HUDEP-2 (cell line): ENCODE data around the gene CFAP68.

Experiments used
- DNase-seq, 76 experiments: peaks; one replicate each; lab custom pipeline; 2025; ENCODE audit not compliant: unreplicated experiment in 76 of 76; lab: John Stamatoyannopoulos, UW

The CFAP68 gene, protein sequence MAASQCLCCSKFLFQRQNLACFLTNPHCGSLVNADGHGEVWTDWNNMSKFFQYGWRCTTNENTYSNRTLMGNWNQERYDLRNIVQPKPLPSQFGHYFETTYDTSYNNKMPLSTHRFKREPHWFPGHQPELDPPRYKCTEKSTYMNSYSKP

DNA sequence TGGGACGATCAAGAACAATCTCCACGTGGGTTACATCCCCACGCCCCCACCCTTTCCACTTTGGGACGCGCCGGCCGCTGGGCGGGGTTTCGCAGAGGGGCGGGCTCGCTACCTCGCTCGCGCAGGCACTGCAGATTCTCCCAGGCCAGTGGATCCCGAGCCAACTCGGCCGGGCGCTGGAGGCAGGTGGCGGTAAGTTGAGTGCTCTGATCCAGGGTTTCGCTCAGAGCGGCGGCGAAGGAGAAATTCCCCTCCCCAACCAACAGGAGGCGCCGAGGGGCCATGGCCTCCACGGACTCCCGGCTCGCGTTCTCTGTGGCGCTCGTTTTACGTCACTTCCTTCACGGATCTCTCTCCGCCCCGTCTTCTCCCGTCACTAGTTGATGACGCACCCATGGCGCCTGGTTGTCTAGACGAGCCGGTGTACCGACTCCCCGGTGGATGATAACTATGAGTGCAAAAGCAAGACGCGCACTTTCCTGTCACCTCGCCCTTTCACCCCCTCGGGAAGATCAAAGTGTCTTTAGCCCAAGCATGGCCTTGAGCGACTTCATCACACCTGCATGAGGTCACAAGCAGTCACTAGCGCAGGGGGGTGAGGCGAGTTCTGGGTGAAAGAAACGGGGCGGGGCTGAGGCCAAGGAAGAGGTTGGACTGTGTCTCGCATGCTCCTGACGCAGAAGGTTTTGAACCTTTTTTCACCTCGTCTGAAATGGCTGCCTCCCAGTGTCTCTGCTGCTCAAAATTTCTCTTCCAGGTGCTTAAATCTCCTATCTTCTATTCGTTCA lies at the start of gene CFAP68, which contains the start of gene FDXACB1:
Gene CFAP68, plus strand, starts transcription at position 693 of the 788 bp plus-strand sequence. Its CDS starts 20 bp downstream, at position 713.
Gene FDXACB1, minus strand, starts transcription at position 317 of the 788 bp plus-strand sequence. Its CDS starts 33 bp downstream, at position 284.
- peak in 75 of 76 experiments; percentile 53 to 99 (median 92) for DNase-seq

DNA sequence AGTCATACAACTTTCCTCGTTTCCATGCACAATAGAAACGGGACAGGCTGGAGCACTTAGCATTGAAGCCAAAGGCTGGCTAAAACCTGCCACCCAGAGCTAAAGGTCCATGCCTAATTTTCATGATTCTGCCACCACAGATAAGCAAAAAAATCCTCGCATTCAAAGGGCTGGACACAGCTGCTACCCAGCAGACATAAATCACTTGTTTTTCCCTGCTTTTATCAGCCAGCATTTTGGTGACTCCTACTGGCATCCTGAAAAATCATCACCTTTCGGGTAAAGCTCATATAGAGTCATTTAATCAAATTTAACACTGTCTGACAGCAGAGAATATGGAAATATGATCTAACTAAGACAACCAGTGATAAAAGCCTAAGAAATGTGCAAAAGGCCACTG lies 45.8 kb upstream of the CFAP68 start:
- peak in 1 of 76 experiments; percentile 9 for DNase-seq

DNA sequence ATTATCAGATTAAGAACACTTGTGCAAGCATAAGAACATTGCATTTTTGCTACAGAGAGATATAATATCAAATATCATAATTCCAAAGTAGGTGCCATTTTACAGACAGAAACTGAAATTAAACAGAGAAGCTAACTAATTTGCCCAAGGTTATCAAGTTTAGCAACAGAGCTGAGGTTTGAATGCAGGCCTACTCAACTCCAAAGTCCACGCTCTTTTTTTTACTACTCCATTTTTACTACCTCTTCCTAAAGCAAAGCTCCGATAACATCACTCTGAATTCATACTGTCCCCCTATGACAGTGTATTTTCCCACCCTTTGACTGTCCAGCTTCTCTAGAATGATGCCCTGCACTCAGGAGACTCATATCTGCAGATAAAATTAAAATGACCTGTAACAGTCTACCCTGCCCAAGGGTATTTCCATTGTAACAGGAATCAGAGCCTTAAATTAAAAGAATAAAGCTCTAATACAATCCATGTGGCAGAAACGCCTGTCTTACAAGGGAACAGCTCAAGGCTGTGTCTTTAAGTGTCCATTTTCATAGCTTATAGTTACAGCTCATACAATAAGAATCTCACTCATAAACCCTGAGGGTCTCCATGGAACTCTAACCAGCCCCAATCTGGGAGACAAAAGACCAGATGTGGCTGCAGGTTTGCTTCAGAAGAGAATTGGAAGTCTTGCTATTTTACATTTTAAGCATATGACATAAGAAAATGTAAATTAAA lies 44.7 kb upstream of the CFAP68 start:
- DNase-seq = no peak

DNA sequence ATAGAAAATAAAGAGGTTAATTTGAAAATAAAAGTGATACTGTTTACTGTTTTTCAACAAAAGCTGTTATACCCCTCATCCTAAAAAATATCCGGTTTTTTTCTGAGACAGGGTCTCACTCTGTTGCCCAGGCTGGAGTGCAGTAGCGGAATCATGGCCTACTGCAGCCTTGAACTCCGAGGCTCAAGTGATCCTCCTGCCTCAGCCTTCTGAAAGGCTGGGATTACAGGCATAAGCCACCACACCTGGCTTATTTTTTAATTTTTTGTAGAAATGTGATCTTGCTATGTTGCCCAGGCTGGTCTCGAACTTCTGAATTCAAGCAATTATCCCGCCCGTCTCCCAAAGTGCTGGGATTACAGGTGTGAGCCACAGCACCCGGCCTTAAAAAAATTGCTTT lies 43.7 kb upstream of the CFAP68 start:
- DNase-seq = no peak

DNA sequence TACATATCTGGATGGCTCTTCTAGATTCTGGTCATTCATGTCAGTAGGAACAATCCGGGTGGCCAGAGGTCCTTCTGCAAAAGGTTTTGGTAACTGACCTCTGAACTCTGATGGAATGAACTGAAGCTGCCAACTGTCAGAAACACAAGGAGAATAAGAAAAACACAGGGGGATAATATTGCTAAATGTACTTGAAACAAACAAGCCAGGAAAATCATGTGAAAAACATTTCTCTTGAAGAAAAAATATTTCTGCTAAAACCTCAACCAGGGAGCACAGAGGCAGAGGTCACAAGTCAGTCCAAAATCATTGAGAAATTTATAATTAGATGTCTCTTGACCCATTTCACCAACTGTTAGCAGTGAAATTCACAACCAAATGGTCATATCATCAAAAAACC lies 43.2 kb upstream of the CFAP68 start:
- DNase-seq = no peak

DNA sequence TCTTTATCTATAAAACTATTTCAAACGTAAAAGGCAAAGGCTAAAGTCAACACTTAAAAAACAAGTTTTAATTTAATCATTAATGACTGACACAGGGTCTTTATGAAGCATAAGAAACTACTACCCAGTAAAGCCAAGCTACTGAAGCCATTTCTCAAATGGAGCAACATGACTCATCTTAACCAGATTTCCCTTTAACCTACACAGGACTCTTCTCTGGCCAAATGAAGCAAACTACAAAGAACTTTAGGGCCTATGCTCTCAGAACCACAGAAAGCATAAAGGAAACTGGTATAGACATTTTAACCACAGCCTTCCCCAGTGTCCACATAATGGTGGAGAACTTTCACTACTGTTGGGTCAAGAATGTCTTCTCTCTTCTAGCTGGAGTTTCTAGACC lies 42.6 kb upstream of the CFAP68 start:
- DNase-seq = no peak

DNA sequence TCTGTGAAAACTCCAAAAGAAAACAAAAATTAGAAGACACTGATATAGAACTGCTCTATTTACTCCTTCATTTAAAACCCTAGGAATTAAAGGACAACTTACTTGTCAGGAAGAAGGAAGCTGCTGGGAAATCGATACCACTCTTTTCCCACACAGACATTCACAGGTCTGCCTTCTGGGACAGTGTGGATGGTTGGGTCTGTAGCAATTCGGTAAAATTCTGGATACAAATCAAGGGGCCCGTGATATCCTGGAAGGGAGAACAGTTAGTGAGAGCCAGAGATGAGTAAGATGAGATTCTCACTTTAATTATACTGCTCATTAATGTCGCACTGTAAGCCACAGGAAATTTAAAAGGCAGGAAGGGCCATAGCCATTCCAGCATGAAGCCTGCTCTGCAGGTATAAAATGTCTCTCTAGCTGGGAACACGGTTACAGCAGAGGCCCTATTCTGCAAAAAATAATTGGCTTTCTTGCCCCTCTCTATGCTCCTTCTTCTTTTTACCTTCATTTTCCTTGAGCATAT lies 41.9 kb upstream of the CFAP68 start:
- DNase-seq = no peak

DNA sequence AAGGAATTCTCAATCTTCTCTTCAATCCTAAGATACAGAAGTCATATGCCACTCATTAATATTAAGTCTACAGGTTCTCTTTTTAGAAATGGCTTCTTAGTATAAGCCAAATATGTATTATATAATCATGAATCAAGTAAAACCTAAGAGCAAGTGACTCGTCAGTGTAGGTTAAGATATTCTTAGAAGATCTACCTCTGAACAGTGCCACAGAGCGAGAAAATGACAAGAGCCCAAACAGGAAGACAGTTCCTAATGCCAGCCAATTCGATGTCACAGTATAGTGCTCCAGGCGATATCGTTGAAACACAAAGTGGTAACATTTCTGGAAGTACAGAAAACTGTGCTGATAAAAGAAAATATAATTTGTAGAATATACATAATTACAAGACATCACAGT lies 41.3 kb upstream of the CFAP68 start:
- DNase-seq = no peak

DNA sequence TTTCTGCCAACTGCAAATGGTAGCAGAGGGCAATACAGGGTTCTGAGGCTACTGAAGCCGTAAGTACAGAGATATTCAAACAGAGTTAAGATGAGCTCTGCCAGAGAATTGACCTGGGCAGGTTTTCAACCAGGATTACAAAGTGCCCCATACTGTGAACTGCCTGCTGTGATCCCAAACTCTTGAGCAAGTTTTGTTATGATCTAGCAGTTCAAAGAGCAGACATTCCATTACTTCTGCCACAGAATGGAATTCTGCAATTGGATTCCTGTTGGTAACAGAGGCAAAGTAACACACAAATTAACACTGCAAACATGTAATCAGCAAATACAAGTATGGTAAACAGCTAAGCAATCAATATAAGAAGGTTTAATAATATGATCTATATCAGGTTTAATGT lies 39.2 kb upstream of the CFAP68 start:
- no peak for DNase-seq

DNA sequence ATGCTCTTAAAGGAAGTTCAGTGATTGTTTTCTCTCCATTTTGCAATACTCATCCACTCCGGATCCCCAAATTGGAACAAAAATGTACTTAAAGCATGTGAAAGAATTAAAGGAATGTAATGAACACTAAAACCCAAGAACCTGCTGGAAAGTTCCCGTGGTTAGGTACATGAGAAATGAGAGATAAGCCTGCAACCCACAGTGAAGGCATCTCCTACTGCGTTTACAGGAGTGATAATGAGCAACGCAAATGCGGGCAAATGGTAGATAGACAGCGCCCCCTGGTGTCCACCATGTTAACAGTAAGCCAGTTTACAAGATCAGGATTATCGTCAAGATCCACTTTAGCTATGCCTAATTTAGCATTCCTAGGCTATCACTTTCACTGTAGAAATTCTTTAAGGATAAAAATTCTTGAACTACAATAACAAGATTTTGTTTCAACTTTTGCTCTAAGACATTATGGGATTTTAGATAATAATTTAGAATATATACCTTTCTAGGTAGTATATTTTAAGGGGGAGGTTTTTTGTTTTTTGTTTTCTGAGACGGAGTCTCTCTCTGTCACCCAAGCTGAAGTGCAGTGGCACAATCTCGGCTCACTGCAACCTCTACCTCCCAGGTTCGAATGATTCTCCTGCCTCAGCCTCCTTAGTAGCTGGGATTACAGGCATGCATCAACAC lies 37.8 kb upstream of the CFAP68 start:
- DNase-seq = peak in 73 of 76 experiments; percentile 10 to 85 (median 67)

DNA sequence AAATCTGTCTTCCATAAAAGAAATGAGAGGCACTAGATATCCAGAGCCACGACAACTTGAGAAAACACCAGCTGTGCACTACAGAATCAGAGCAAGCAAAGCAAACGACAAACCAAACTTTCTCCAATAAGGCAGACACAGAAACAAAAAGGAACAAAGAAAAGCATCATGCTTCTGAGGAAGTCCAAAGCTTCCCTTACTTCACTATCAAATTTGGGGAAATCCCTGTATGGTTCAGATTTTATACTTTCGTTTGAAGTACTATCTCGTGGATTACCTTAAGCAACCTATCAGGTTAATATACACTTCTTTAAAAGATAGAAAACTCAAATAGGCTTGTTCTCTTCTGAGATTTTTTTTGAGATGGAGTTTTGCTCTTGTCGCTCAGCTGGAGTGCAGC lies 35.7 kb upstream of the CFAP68 start:
- DNase-seq = no peak

DNA sequence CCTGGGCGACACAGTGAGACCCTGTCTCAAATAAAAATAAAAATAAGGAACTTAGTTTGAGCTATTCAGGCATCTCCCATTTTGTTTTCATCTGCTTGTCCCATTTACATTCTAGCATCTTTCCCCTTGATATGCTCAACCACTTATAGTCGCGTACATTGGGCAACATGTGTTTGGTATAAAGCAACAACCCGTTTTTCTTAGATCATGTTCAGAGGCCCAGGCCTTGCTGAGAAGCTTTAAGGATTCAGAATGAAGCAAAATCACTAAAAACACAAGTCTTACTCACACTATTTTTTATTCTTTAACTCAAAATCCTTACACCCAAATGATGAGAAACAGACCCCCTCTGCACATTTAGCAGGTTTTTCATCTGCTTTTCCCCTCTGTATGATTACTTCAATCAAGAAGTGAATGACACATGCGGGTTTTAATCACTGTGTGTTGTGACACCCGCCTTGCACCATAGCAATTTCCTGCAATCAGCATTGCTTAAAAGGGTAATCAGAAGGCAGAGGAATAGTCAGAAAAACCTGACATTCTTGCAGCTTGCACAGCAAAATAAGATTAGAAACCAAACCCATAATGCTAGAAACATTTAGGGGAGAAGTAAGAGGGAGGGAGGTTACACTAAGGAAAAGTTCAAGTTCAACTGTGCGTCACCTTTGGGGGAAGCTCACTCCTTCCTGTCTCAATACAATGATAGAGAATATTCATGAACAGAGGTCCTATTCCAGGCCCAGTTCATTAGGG lies 33.9 kb upstream of the CFAP68 start:
- no peak for DNase-seq

DNA sequence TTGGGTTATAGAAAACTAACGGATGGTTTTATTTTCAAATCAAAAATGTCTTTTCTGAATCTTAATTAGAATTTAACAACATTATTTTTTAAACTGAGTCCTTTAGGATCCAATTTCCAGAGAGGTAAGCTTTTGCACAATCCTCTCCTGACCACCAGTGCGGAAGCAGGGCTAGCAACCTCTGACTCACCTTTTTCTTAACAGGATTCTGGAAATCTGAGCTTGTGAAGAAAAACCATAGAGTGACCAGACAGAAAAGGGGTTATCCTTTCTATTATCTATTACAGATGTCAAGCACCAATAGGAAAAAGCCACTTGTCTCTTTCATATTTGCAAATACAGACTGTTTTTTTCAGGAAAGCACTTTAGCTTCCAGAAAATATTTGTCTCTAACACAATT lies 33.3 kb upstream of the CFAP68 start:
- DNase-seq = no peak

DNA sequence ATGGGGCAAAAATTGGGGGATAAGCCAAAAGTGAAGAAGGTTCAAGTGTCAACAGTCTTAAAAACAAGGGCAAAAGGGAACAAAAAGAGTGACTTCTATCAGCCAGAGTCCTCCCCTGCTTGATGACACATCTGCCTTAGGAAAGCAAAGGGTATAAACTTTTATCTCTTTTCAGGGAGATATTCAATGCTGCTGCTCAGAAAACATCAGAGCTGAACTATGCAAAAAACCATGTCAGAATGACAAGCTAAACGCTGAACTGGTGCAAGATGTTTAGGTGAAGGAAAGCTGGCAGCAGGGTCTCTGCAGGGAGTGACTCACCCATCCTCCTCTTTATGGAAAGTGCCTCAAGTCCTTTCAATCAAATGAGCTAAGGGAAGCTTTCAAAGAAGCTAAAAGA lies 32.7 kb upstream of the CFAP68 start:
- DNase-seq = no peak

DNA sequence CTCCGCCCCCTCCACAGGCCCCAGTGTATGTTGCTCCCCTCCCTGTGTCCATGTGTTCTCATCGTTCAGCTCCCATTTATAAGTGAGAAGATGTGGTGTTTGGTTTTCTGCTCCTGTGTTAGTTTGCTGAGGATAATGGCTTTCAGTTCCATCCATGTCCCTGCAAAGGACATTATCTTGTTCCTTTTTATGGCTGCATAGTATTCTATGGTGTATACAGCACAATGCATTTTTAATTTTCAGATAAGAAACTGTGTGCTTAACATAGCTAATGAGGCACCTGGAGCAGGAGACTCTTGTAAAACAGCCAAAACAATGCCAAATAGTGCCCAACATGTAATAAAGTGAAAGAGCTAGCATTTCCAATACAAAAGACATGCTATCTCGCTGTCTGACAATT lies 29.7 kb upstream of the CFAP68 start:
- DNase-seq = no peak

DNA sequence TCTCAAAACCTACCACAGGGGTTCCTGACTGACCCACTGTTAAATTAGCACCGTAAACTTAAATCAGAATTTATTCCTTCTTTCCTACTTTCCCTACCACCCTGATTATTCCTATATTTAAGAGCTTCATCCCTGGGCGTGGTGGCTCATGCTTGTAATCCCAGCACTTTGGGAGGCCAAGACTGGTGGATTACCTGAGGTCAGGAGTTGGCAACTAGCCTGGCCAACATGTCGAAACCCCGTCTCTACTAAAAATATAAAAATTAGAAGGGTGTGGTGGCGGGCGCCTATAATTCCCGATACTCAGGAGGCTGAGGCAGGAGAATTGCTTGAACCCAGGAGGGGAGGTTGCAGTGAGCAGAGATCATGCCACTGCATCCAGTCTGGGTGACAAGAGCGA lies 28.3 kb upstream of the CFAP68 start:
- no peak for DNase-seq

DNA sequence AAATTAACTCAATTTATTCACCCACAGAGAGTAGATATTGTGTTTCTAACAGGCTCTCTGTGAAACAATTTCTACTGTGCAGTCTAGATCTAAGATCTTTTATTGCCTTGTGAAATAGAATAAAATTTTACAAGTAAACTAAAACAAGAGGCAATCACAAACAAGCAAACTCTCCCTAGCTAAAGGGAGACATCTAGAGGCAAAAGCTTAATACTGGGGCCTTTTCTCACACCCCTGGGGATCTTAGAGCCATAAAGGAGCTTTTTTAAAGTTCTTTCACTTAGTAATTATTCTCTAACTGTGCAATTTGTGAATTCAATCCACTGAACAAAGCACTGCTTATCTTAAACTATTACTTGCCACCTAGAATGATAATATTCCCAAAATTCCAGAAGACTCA lies 27.7 kb upstream of the CFAP68 start:
- DNase-seq = peak in 1 of 76 experiments; percentile 2

DNA sequence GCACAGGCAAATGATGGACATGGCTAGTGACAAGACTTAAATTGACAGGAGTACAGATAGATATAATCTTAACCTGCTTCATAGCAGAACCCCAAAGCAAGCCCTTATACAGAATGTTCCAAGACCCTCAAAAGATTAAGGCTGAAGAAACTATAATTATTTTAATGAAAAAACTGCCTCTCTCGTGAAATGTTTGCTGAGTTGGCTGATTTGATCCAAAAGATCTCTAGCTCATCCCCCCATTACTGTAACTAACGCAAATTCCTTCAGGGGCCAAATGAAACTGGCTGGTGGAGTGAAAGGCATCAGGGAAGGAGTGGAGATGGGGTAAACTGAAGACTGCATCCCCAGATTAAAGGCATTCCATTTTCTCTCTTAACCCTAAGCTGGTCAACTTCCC lies 27.2 kb upstream of the CFAP68 start:
- no peak for DNase-seq

DNA sequence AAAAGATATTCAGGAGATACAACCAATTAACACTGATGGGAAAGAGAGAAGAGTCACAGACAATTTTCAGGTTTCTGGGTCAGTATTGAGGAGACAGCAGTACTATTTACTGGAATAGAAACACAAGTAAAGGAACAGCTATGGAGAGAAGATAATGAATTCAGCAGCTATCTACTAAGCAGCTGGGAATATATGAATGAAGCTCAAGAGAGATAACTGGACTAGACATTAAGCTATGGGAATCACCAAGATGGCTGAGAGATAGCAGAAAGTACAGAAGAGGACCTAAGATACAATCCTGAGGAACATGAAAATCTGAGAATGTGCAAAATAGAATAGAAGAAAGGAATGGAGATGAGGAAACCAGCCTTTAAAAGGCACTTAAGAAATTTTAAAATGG lies 23.8 kb upstream of the CFAP68 start:
- no peak for DNase-seq

DNA sequence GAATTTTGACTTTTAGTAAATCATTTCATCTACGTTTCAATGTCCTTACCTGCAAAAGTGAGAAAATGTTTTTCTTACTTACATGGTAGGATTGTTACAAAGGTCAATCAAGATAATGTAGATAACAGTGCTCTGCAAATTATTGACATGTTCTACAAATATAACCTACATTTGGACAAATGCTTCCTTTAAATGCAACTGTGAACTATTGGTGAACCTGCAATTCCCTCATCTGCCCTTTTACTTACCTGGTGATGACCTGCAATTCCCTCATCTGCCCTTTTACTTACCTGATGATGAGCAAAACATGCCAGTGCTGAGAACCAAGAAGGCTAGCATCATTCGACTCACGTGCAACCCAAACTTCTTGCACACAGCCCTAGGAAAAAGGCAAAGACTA lies 19.1 kb upstream of the CFAP68 start:
- no peak for DNase-seq
